ENCODE data around the gene SERPINI1. TPM values are rescaled to one million over a fixed set of nuclear protein-coding genes. Genes with fewer than 3 reads are reported as not detected.

SERPINI1 gene
- total RNA-seq, 3 donors from 2014 or later: 0.84 to 3.6 (median 1.3) TPM

DNA sequence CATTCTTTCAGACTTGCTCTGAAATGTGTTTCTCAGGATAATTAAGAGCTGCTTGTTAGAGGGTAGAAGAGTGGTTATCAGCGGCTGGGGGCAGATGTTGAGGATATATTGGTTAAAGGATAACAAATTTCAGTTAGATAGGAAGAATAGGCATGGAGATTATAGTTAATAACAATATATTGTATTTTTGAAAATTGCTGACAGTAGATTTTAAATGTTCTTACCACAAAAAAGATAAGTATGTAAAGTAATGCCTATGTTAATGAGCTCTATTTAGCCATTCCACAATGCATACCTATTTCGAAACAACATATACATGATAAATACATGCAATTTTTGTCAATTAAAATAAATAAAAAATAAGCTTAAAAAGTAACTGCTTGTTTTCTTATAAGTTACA, 123.3 kb downstream of the SERPINI1 start:
- TF ChIP-seq, protein P1, sequence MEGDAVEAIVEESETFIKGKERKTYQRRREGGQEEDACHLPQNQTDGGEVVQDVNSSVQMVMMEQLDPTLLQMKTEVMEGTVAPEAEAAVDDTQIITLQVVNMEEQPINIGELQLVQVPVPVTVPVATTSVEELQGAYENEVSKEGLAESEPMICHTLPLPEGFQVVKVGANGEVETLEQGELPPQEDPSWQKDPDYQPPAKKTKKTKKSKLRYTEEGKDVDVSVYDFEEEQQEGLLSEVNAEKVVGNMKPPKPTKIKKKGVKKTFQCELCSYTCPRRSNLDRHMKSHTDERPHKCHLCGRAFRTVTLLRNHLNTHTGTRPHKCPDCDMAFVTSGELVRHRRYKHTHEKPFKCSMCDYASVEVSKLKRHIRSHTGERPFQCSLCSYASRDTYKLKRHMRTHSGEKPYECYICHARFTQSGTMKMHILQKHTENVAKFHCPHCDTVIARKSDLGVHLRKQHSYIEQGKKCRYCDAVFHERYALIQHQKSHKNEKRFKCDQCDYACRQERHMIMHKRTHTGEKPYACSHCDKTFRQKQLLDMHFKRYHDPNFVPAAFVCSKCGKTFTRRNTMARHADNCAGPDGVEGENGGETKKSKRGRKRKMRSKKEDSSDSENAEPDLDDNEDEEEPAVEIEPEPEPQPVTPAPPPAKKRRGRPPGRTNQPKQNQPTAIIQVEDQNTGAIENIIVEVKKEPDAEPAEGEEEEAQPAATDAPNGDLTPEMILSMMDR (IDR thresholded peaks at IDR 0.05): no peak

DNA sequence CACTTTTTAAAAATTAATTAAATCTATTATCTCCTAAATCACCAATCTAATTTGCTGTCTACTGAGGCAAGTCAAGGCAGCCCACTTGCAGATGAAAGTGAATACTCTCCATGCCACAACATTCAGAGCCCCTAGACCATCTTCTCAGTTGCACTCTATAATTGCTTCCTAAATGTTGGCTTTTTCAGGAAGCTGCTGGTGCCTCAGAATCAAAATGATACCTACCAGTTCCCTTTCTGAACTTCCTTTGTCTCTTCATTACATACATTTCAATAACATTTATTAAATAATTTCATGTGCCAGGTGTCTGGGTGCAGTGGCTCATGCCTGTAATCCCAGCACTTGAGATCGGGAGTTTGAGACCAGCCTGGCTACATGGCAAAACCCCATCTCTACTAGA, 124.1 kb downstream of the SERPINI1 start:
- intact Hi-C loops (cut with DNase I, micrococcal nuclease): no loop called here
- DNase-seq: no peak
- no peaks in the 10 kb centered on the region for H3K36me3 ChIP-seq (ENCODE audit: low read depth)
- TF ChIP-seq, protein P1 (IDR thresholded peaks at IDR 0.05): no peak
- H3K4me1 ChIP-seq (ENCODE audit: low read depth): no peaks in the 10 kb centered on the region
- no peak for ATAC-seq
- H3K4me3 ChIP-seq: no peak overlapping the region
- no peaks in the 10 kb centered on the region for H3K9me3 ChIP-seq

More for the DNA sequence above, 123.3 kb downstream of the SERPINI1 start:
- Histone ChIP-seq H3K9me3 (no peaks in the 10 kb centered on the region), H3K4me3 (no peak overlapping the region), H3K4me1 (ENCODE audit: low read depth) (no peaks in the 10 kb centered on the region), H3K36me3 (ENCODE audit: low read depth) (no peaks in the 10 kb centered on the region)
- ATAC-seq (no peak), DNase-seq (no peak)
- intact Hi-C loops (cut with DNase I, micrococcal nuclease): no loop called here

DNA sequence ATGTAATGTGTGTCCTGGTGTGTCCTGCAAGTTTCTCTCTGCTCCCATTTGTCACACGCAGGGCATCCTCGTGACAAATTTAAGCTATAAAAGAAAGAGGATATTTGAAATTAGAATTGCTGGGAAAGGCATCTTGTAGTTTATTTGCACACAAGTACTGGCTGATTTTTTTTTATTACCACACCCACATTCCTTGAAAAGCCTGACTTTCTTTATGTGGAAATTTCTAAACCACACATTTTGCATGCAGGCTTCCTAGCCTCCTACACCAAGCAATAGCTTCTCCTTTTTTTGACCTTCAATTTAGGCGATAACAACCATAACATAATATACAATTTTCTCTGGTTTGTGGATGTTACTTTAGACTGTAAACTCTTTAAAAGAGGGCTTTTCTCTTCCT, 126.1 kb downstream of the SERPINI1 start:
- Histone ChIP-seq H3K4me1 (ENCODE audit: low read depth) (no peaks in the 10 kb centered on the region), H3K4me3 (no peak overlapping the region), H3K36me3 (ENCODE audit: low read depth) (no peaks in the 10 kb centered on the region), H3K9me3 (no peaks in the 10 kb centered on the region)
- DNase-seq: no peak
- TF ChIP-seq, protein P1 (IDR thresholded peaks at IDR 0.05): no peak
- intact Hi-C loops (cut with DNase I, micrococcal nuclease): no loop called here
- no peak for ATAC-seq

DNA sequence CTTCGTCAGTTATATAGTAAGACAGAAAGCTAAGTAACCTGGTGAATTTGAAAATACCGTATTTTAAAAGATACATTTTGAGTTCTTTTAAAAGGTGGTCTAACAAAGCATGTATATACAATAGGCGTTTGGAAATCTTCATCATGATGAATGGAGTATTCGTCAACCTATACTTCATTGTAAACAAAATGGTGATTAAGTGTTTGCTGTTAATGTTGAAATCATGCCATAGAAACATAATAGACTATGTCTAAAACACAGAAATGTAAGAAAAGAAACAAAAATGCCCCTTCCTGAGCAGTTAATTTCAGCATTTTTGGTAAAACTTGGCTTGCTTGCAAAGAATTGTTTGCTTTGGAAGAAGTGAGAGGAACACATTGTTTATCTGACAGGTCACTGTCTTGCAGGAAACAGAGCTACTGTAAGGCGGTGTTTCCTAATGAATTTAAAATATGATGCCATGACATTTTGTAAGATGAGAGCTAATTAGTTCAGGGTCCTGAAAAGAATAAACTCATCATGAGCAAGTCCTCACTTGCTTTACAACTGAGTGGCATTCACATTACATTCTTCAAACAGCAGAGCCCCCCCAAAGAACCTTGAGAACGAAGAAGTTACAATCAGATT, 126.7 kb downstream of the SERPINI1 start:
- Histone ChIP-seq H3K9me3 (no peaks in the 10 kb centered on the region), H3K4me1 (ENCODE audit: low read depth) (no peaks in the 10 kb centered on the region), H3K4me3 (no peak overlapping the region), H3K36me3 (ENCODE audit: low read depth) (no peaks in the 10 kb centered on the region)
- no peak for DNase-seq
- intact Hi-C loops (cut with DNase I, micrococcal nuclease): no loop called here
- TF ChIP-seq, protein P1 (IDR thresholded peaks at IDR 0.05): no peak
- no peak for ATAC-seq

DNA sequence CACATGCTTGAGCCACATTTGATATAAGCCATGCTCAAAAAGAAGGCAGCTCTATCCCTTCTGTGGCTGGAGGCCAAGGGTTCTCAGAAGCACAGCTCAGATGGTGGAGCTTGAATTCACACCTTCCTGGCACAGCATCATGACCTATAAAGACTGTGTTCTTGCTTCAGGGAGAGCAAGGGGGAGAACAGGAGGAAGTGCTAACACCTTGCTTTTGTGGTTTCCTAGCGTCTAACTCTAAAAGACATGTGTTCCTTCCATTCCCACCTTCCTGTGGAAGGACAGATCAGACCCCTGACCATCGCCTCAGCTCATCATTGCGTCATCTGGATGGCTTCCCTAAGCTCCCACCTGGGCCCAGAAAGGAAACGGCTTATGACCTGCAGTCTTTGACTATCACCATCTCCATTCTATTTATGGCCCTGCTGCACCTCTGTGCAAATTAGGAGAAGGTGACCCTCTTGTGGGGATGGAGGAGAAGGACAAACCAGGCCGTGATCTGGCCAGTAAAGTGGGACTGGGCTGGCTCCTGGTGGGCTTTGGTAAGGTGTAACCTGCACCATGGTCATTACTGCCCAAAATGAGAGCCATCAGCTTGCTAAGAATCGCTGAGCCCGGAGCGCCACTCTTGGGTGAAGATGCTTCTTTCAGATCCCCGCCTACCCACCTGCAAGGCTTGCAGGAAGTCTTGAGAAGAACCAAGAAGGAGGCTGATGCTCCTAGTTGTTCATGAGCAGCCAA, 128.5 kb downstream of the SERPINI1 start:
- ATAC-seq: no peak
- H3K9me3 ChIP-seq: no peaks in the 10 kb centered on the region
- no peaks in the 10 kb centered on the region for H3K36me3 ChIP-seq (ENCODE audit: low read depth)
- H3K4me3 ChIP-seq: no peak overlapping the region
- intact Hi-C loops (cut with DNase I, micrococcal nuclease): no loop called here
- TF ChIP-seq, protein P1 (IDR thresholded peaks at IDR 0.05): no peak
- no peak for DNase-seq
- H3K4me1 ChIP-seq (ENCODE audit: low read depth): no peaks in the 10 kb centered on the region

Measured in mucosa of descending colon (tissue), 3 donors.